AG04450 (cell line): Measurements from ENCODE around the gene SETDB1. TPM values are rescaled to one million over a fixed set of nuclear protein-coding genes. Genes with fewer than 3 reads are reported as not detected.

Experiments used
- CTCF ChIA-PET: fragments of 300-600, 350-600 bp; formaldehyde crosslinking; extraction: SDS; loops from one replicate; lab custom pipeline; 2022; ENCODE audit warnings: antibody characterized with exemption, inconsistent platforms; lab: Charles Lee
- POLR2A ChIA-PET: fragments of 350-600 bp; formaldehyde crosslinking; extraction: SDS; loops from one replicate; lab custom pipeline; 2021; ENCODE audit warnings: antibody characterized with exemption, inconsistent platforms; lab: Yijun Ruan, JAX
- DNase-seq: peaks from one replicate; pipeline ENCODE4 v3.0.0-alpha.2; 2011; ENCODE audit warnings: low read depth, low spot score
- H3K27ac ChIP-seq: one replicate; pipeline ENCODE4 v1.5.1; 2012; ENCODE audit warnings: low read depth, low read length, control low read depth
- H3K27me3 ChIP-seq: one replicate; pipeline ENCODE4 v1.6.0; 2012; ENCODE audit warnings: low read length; ENCODE audit not compliant: control insufficient read depth, insufficient read depth
- H3K4me3 ChIP-seq: 2 replicates; pipeline ENCODE4 v1.5.1; 2011; ENCODE audit warnings: mild to moderate bottlenecking, low read depth, low read length, control low read depth
- H3K9me3 ChIP-seq: 2 replicates; pipeline ENCODE4 v1.5.1; 2012; ENCODE audit warnings: low read length; ENCODE audit not compliant: control insufficient read depth, insufficient read depth
- CTCF ChIP-seq: IDR thresholded peaks from 2 replicates; pipeline ENCODE4 v1.5.1; 2011; ENCODE audit warnings: low read depth, low read length, control low read depth, inconsistent platforms
- polyA plus RNA-seq: library from polyadenylated mRNA; depleted of rRNA; stranded (reverse); fragments of >200 nt; gene quantifications from 2 replicates; pipeline ENCODE4 v1.2.3, GENCODE V29; 2011

The SETDB1 gene
- polyA plus RNA-seq, 1 experiment, result 35.5 TPM

- Histone ChIP-seq H3K9me3 (peaks cover 3% of the 10 kb centered on the region; the same call in 1 of the 2 replicates), H3K27ac (no peak overlapping the region), H3K4me3 (no peak overlapping the region), H3K27me3 (no peaks in the 10 kb centered on the region)
- no peak for DNase-seq
- ChIA-PET CTCF (interaction anchor here (0.8 to 1.8 kb wide), 5 partner anchors 10 to 409 kb away, joined by 3 to 15 read pairs (median 4); partner anchors contain the start of genes ANXA9 and MINDY1), POLR2A (interaction anchor here (0.6 kb wide), 1 partner anchor 71 kb away, joined by 4 read pairs; no protein-coding TSS in a partner anchor)
- no peak for TF ChIP-seq CTCF
These were observed 43.5 kb downstream of the SETDB1 start for GRCh38 chr1:150969626-150970025.

DNA sequence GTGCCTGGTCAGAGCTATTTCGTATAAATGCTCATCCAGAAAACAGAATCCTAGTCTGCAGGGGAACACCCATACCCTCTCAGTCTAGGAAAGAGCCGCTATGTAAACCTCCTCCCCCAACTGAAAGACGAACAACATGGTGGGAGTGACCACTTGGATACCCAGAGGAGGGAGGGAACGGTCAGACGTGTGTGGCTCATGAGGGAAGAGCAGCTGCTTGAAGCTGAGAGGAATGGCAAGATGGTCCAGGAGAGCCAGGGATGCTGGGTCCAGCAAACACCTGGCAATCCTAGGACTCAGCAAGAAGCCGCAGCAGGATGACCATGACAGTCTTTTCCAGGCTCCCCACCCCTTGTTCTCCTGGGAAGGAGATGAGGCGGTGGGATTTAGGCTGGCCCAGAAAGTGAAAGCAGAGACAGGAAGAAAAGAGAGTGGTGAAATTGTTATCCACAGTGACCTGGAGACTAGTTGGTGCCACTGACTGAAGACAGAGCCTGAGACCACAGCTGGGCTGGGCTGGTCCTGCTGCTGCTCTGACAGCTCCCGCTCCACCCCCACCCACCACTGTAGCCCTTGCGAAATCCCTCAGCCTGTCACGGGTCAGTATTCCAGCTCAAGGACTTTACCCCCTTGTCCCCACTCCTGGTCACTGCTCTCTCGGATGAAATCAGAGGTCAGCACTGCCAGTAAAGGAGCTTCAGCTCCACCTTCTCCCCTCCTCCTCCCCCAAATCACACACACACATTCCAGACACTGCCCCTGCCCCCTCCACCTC, 44.8 kb downstream of the SETDB1 start:
- Histone ChIP-seq H3K27me3 (no peaks in the 10 kb centered on the region), H3K27ac (peak overlapping the region; percentile 47), H3K9me3 (peaks cover 3% of the 10 kb centered on the region; the same call in 1 of the 2 replicates), H3K4me3 (peak overlapping the region; percentile 81)
- no peak for TF ChIP-seq CTCF
- ChIA-PET POLR2A (interaction anchor here (0.8 to 1.1 kb wide), 3 partner anchors 13 to 143 kb away, joined by 3 to 5 read pairs (median 4); partner anchors contain the start of gene MINDY1), CTCF (interaction anchor here (1.2 to 1.8 kb wide), 2 partner anchors 9 to 25 kb away, joined by 5 to 15 read pairs; no protein-coding TSS in a partner anchor)
- DNase-seq, result peak; percentile 26

- DNase-seq, result no peak
- ChIA-PET CTCF (interaction anchor here (1.2 kb wide), 1 partner anchor 25 kb away, joined by 5 read pairs; no protein-coding TSS in a partner anchor), POLR2A (interaction anchor here (0.8 to 1.1 kb wide), 2 partner anchors 13 to 142 kb away, joined by 4 to 5 read pairs; no protein-coding TSS in a partner anchor)
- Histone ChIP-seq H3K27ac (peak overlapping the region; percentile 47), H3K27me3 (no peaks in the 10 kb centered on the region), H3K4me3 (peak overlapping the region; percentile 81), H3K9me3 (peaks cover 3% of the 10 kb centered on the region; the same call in 1 of the 2 replicates)
- 0 out of 2 replicates have a peak, but pooled peaks have one; percentile 15 for TF ChIP-seq CTCF
These were observed 45.6 kb downstream of the SETDB1 start for GRCh38 chr1:150971583-150972416.

DNA sequence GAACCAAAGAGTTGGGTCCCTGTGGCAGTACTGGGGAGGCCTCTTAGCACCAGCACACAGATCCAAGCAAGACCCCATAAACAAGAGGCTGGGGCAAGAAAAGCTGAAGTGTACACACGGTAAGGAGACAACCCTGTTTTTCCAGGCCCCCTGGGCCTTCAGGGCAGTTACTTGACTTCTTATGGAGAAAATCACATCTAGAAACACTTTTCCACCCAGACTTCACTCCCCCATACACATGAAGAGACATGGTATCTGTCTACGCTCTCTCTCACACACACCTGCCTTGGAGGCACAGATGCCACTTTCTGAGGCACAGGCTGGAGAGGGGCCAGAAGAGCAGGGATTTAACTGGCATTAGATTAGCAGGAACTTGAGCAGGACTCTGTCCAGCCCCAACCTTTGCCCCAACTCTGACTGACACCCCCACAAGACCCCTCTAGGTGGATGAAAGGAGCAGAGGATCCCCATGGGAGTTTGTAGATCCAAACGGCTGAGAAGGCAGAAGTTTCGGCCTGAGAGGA, 46.3 kb downstream of the SETDB1 start:
- Histone ChIP-seq H3K27ac (peak overlapping the region; percentile 3), H3K27me3 (no peaks in the 10 kb centered on the region), H3K4me3 (peak overlapping the region; percentile 81), H3K9me3 (peaks cover 3% of the 10 kb centered on the region; the same call in 1 of the 2 replicates)
- CTCF ChIA-PET, result no interaction called here
- DNase-seq, result no peak
- POLR2A ChIA-PET, result no interaction called here
- TF ChIP-seq CTCF, result no peak
